ENCODE data around the gene ASPA.
"Not testable (repeated sequence)": the region's sequence is repeated elsewhere in the genome, so short reads cannot be mapped to it uniquely, and the experiment has no call there.

Gene ASPA

GRCh38 chr17:3510090-3510489 lies 34.3 kb downstream of the ASPA start:
- DNase-seq (ENCODE audit: low read depth) = no peak
- no peak overlapping the region for H3K4me3 ChIP-seq (ENCODE audit: low read depth, low read length)
- TF ChIP-seq POLR2A (IDR thresholded peaks at IDR 0.05; ENCODE audit: extremely low read depth, insufficient read length) = no peak
- no peak for TF ChIP-seq MYC (IDR thresholded peaks at IDR 0.05; ENCODE audit: low read depth, low read length)
- TF ChIP-seq MAX (IDR thresholded peaks at IDR 0.05; ENCODE audit: low read depth, low read length) = no peak
- TF ChIP-seq CTCF (IDR thresholded peaks at IDR 0.05; ENCODE audit: low read depth, low read length) = no peak

- TF ChIP-seq CTCF (IDR thresholded peaks at IDR 0.05; ENCODE audit: low read depth, low read length) = no peak
- no peak for TF ChIP-seq MAX (IDR thresholded peaks at IDR 0.05; ENCODE audit: low read depth, low read length)
- no peak for TF ChIP-seq POLR2A (IDR thresholded peaks at IDR 0.05; ENCODE audit: extremely low read depth, insufficient read length)
- no peak for TF ChIP-seq MYC (IDR thresholded peaks at IDR 0.05; ENCODE audit: low read depth, low read length)
- no peak overlapping the region for H3K4me3 ChIP-seq (ENCODE audit: low read depth, low read length)
- no peak for DNase-seq (ENCODE audit: low read depth)
Measured at GRCh38 chr17:3511852-3512504, 36.2 kb downstream of the ASPA start.

GRCh38 chr17:3512505-3513171 lies 36.8 kb downstream of the ASPA start:
- H3K4me3 ChIP-seq (ENCODE audit: low read depth, low read length) = no peak overlapping the region
- no peak for DNase-seq (ENCODE audit: low read depth)
- TF ChIP-seq MYC (IDR thresholded peaks at IDR 0.05; ENCODE audit: low read depth, low read length) (no peak), CTCF (IDR thresholded peaks at IDR 0.05; ENCODE audit: low read depth, low read length) (no peak), MAX (IDR thresholded peaks at IDR 0.05; ENCODE audit: low read depth, low read length) (no peak), POLR2A (IDR thresholded peaks at IDR 0.05; ENCODE audit: extremely low read depth, insufficient read length) (no peak)

GRCh38 chr17:3513305-3514035 lies 37.7 kb downstream of the ASPA start:
- TF ChIP-seq CTCF (IDR thresholded peaks at IDR 0.05; ENCODE audit: low read depth, low read length) = no peak
- no peak for TF ChIP-seq POLR2A (IDR thresholded peaks at IDR 0.05; ENCODE audit: extremely low read depth, insufficient read length)
- TF ChIP-seq MAX (IDR thresholded peaks at IDR 0.05; ENCODE audit: low read depth, low read length) = no peak
- H3K4me3 ChIP-seq (ENCODE audit: low read depth, low read length) = no peak overlapping the region
- no peak for DNase-seq (ENCODE audit: low read depth)

- not testable (repeated sequence) for H3K4me3 ChIP-seq (ENCODE audit: low read depth, low read length); DNase-seq (ENCODE audit: low read depth)
Measured at GRCh38 chr17:3514167-3514566, 38.4 kb downstream of the ASPA start.

GRCh38 chr17:3514873-3515272 lies 39.1 kb downstream of the ASPA start:
- no peak for TF ChIP-seq CTCF (IDR thresholded peaks at IDR 0.05; ENCODE audit: low read depth, low read length)
- no peak for TF ChIP-seq MAX (IDR thresholded peaks at IDR 0.05; ENCODE audit: low read depth, low read length)
- no peak for TF ChIP-seq POLR2A (IDR thresholded peaks at IDR 0.05; ENCODE audit: extremely low read depth, insufficient read length)
- no peak for TF ChIP-seq MYC (IDR thresholded peaks at IDR 0.05; ENCODE audit: low read depth, low read length)
- no peak overlapping the region for H3K4me3 ChIP-seq (ENCODE audit: low read depth, low read length)
- DNase-seq (ENCODE audit: low read depth) = no peak

- H3K4me3 ChIP-seq (ENCODE audit: low read depth, low read length); DNase-seq (ENCODE audit: low read depth): not testable (repeated sequence)
Measured at GRCh38 chr17:3519472-3519871, 43.7 kb downstream of the ASPA start.

Measured in NB4 (cell line).